Measurements from ENCODE around the gene CPO.
A peak's percentile ranks its signal among the peaks of the same experiment; 100 is the strongest.

Gene CPO

DNA sequence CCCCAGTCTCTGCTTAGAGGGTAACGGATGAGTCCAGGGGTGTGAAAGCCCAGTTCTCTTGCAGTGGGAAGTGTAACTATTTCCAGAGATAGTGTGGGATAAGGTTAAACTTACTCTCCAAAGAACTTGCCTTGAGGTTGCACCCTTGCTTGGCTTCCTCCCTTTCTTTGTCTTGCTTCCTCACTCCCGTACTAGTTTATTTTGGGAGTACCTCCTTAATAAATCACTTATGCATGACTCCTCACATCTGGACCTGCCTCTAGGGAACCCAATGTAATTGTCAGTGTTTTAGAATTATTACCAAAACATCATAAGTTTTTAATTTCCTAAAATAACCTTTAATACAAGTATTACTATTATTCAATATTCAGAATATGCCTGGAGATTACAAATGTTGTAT lies 35.2 kb downstream of the CPO start:
- no peak for DNase-seq (ENCODE audit: low spot score)

DNA sequence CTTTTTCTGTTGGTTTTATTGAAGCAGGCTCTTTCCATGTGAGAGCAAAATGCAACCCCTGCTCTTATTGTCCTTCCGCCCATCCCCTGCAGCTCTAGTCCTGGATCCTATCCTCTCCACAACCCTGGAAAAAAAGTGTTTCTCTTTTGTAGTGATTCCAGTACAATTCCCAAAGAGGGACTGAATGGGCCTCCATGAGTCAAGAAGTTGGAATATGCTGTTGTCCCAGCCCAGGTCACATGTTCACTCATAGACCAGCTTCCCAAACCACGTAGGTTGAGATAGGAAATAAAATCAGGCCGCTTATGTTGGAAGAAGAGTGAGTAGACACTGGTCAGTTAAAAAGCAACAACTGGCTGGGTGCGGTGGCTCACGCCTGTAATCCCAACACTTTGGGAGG lies 39.4 kb downstream of the CPO start:
- no peak for DNase-seq (ENCODE audit: low spot score)

DNA sequence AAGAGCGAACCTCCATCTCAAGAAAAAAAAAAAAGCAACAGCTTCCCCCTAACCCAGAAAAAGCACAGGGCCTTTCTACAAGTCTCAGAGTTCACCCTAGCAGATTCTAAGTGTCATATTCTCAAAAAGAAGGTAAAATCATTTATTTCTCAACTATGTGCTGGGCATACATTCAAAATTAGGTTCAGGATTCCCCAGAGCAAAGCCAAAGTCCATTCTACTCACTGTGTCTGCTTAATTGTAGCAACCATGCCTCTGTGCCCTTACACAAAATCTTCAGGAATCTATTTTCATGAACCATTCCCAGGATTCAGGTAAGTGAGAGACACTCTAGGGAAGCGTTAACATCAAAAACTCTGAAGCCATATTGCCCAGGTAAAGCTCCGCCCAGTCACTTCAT lies 40.0 kb downstream of the CPO start:
- no peak for DNase-seq (ENCODE audit: low spot score)

DNA sequence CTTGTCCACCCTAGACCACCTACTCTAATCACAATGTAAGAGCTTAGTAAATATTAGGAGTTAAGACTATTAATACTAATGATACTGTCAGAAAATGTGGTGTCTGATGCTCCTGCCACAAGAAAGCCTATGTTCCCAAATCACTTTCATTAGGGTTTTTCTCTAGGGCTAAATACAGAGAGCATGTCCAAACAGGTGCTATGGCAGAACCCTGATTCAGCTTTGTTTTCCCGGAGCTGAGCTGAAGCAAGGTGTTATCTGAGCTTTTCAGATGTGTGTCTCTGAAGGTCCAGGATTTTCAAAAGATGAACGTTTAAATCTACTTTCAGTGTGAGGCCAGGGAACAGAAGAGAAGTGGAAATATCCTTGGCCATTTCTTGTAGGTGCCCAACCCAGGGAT lies 40.6 kb downstream of the CPO start:
- no peak for DNase-seq (ENCODE audit: low spot score)

DNA sequence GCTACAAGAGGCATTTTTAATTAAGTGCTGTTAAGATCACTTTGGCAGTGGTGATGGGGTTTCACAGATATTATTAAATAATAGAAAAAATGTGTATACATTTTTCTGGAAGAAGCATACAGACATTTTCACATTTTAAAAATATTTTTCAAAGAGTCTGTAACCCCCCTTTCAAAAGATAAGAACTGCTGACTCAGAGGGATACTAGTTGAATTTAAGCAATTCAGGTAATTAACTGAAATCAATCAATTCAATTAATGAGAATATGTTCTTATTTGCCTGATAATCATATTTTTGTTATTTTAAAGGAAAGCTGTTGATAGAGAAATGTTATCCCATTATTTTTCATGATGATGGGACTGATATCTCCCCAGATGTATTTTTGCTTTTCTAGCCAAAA lies 41.1 kb downstream of the CPO start:
- DNase-seq (ENCODE audit: low spot score): no peak

DNA sequence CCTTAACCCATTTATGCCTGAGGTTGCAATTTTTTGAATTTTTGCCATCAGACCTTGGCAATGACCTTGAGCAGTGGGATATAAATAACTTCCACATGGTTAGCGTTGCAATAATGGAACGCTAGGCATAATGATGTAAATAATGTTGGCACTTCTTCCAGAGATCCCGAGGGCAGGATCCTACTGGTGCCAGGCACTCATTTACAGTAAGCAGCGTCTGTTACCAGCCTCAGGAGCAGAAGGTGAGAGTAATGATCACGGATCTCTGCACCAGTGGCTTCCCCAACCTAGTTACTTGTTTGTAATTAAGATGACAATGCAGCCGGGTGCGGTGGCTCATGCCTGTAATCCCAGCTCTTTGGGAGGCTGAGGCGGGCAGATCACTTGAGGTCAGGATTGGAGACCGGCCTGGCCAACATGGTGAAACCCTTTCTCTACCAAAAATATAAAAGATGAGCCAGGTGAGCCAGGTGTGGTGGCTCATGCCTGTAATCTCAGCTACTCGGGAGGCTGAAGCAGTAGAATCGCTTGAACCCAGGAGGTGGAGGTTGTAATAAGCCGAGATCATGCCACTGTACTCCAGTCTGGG lies 41.9 kb downstream of the CPO start:
- DNase-seq (ENCODE audit: low spot score): no peak

DNA sequence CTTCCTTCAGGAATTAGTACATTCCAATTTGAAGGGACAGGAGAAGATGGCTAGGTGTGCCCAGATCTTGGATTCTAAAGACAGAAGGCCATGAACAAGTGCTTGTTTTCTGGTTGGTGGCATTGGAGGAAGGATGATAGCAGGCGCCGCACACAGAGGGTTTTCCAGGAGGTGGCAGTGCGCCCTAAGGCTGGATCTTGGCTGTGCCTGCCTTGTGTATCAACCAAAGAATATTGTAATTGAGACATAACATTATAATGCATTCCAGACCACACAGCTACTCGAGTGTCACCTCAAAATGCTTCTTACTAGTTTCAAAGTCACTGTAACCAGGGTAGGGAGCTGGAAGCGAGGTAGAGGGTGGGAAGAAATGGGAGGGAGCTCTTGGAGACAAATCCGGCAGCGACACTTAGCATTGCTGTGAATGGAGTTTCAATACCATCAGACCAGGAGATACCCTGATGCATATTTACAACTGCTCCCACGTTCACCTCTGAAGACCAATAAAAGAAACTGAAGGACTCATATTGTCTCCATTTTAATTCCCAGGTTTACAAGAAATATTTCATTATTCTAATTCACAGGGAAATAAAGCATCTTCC lies 42.5 kb downstream of the CPO start:
- DNase-seq (ENCODE audit: low spot score): peak; percentile 24

DNA sequence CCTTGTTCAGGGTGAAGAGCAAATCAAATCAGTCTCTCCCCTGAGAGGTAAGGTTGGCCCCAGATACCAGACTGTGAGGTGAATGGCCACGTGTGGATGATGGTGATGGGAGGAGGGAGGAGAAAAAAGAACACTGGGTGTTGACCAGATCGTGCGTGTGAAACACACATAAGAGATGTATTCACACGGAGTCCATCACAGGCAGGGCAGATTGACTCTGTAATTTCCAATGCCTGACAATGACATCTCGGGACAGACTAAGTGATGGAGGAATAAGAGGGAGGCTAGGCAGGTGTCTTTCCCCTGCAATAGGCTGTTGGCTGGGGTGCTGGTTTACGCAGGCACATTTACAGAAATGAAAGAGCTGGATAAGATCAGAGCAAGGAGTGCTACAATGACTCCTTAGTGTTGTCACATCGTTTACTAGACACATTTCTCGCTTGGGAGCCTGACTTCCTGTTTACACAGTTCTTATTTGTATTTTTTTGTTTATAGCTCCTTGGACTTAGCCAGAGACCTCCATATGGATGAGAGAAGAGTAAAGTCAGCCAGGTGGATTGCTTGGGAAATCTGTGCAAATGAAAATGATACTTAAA lies 43.1 kb downstream of the CPO start:
- no peak for DNase-seq (ENCODE audit: low spot score)

DNA sequence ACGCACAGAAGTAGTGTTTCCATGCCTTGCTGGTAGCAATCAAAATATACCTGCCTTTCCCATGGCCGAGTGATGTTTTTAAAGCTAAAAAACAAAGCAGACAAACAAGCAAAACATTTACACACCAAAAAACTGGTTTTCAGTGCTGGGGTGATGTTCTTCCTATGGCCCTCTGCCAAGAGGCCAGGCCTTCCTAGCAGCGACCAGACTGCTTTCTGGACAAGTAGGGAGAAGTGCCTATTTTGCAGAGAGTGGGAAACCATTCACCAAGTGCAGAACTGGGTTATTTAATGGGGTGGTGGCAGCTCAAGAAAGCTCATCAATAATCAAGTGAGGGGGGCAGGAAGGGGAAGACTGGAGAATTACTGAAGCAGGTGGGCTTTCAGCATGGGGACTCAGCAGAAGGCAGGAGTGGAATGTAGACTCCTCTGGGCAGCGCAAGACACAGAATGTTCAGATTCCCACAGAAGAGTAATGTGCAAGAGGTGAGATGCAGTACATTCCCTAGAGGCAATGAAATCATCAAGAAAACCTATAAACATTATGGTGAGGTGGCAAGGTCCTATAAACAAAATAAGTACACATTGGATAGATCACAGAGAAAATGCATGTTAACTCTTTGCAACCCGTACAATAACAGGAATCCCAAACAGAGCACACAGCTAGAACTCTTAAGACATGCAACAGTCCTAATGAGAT lies 44.0 kb downstream of the CPO start:
- no peak for DNase-seq (ENCODE audit: low spot score)

DNA sequence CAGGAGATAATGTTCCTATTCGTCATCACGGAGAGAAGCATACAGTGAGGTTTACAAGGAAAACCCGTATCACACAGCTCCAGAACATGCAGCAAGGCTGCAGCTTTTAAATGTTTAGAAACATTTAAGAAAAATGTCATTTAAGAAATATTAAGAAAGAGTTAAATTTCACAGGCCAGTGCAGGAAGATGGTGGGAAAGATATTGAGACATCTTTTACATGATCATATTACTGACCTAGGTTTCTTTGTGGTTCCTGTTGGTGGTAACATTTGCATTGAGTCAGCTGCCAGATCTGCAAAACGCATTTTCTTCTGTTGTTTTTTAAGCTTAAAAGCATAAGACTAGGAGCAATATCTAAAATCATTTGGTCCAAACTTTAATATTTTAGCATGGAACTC lies 44.9 kb downstream of the CPO start:
- no peak for DNase-seq (ENCODE audit: low spot score)

DNA sequence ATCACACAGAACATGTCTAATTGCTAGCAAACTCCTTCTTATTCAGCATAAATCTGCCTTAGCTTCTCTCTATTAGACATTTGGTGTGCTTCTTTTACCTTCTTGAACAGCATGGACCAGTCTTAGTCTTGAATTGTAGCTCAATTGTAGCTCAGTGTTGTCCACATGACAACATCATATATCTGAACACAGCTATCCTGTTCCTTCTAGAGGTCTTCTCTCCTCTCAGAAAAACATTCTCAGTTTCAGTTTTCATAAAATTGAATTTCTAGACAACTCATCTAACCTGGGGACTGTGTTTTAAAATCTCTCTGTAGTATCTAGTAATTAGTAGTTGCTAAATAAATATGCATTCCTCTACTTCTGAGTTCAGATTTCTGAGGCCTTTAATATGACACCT lies 47.6 kb downstream of the CPO start:
- DNase-seq (ENCODE audit: low spot score): no peak

DNA sequence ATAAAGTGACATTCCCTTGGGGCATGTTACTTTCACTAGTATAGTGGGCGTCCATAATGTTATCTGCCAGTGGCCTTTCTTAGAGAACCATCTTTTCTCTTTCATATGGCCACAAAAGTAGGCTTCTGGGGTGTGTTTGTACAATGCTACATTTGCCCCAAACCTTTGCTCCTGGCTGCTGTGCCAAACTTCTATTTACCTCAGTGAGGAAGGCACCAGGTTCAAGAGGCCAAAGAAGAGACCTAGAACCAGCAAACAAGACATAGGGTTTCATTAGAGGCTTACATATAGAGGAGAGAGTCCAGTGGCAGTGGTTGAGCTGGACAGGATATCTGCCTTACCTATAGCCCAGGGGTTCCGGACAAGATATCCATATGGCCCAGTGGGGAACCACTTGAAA lies 48.5 kb downstream of the CPO start:
- no peak for DNase-seq (ENCODE audit: low spot score)

DNA sequence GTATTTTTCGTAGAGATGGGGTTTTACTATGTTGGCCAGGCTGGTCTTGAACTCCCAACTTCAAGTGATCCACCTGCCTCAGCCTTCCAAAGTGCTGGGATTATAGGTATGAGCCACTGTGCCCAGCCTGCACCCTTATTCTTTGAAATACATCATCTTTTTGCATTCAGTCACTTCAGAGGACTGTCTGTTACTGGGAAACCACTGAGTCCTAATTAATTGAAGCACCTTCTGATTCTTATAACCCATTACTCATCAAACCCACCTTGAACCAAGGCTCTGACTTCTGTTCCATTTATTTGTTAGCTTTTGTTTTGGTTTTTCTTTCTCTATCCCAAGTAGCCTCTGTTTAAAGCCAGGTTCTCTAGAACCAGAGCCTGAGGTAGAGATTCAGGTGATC lies 49.6 kb downstream of the CPO start:
- no peak for DNase-seq (ENCODE audit: low spot score)

DNA sequence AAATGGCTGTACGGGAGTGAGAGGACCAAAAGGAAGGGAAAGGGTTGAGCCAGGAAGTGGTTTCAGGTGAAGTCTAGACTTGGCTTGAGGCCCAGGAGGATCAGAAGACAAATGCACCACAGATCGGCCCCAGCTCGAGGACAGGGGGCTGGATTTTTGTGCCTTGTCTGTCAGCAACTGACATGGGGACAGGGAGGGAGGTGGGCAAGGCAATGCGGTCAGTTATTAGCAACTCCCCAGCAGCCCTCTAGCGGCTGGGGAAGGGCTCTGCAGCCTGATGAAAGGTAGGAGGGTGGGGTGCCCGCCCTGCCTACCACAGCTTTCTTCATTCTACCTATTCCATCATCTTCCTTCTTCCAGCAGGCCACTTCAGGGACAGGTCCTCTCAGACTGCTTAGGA lies 50.0 kb downstream of the CPO start:
- no peak for DNase-seq (ENCODE audit: low spot score)

DNA sequence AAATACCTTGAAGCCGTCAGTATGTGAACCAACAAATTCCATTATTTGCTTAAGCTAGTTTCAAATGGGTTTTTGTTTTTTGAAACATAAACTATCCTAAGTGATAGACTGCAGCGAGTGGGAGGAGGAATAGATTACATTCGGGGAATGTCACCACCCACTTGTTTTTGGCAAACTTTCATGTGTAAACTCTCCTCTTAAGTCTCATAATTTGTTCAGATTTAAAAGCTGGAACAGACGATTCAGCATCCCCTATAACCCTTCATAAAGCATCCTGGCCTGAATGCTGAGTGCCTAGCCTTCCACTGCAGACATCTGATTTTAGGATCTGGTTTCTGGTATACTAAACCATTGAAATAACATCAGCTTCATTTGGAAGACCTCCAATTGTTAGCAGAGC lies 51.0 kb downstream of the CPO start:
- DNase-seq (ENCODE audit: low spot score): no peak

DNA sequence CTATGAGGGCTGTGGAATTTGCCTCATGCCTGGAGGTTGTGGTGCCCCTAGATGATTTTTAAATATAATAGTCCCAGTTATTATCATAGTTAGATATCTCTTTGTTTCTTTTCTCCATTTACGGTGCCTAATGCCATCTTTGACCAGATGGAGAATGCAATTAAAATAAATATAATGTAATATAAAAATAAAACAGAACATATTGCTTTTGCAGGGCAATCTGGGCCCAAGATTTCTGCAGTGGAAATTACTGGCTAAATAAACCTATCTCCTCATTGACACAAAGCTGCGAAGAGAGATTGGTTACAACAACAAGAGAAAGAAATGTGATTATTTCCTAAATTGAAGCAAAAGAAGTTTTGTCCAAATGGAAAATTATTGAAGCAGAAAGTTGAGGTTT lies 51.8 kb downstream of the CPO start:
- no peak for DNase-seq (ENCODE audit: low spot score)

DNA sequence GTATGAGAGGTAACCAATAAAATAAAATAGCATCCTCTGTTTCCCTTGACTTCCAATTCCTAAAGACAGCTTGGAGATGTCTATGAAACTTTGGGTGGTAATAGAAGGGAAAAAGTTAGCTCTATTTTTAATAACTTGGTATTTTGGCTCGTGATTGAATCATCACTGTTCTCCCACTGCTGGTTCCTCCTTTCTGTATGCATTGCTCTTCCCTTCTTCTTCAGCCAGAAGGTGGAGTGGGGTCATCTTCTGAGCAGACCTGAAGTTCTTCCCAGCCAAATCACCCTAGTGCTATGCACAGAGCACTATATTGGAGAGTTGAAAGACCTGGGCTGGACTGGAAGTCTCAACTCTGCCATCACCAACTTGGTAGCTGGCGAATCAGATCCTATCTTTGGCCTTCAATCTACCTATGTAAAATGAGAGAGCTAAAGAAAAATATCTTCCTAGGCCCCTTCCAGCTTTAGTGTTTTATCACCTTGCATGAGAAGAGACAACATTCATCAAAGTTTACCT lies 54.1 kb downstream of the CPO start:
- no peak for DNase-seq (ENCODE audit: low spot score)

DNA sequence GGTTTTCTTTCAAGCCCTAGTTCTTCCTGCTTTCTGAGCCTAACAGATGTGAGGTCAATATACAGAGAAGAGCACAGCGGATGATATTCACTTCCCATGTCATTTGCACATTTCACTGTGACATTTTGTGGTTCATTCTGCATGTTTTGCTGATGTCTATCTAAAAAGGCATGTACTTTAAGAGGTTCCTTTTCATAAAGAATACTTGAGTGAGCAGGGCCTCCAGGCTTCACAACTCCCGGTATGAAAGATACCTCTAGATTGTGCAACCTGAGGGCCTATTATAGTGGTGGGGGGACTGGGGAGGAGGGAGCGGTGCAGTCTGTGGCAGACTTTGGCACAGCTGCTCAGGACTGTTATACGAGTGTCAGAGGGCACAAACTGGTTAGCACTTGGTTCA lies 54.6 kb downstream of the CPO start:
- no peak for DNase-seq (ENCODE audit: low spot score)

DNA sequence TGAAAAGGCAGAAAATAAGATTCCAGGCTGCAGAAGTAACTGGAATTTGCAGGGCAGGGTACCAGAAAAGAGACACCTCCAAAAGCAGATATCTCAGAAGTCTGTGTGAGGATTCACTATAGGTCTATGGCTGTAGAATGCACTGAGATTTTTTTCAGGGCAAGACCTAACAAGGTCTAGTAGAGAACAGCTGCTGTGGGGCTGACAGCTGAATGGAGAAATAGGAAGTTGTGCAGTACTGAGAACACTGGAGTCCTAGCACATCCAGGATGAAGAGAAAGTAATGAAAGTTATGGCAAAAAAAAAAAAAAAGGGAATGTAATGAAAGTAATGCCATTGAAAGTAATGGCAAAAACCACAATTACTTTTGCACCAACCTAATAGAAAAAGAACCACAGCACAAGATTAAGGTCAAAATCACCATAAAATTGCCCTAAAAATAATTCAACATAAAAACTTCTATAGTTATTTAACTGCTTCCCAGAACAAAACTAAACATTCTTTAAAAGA lies 57.3 kb downstream of the CPO start:
- DNase-seq (ENCODE audit: low spot score): no peak

DNA sequence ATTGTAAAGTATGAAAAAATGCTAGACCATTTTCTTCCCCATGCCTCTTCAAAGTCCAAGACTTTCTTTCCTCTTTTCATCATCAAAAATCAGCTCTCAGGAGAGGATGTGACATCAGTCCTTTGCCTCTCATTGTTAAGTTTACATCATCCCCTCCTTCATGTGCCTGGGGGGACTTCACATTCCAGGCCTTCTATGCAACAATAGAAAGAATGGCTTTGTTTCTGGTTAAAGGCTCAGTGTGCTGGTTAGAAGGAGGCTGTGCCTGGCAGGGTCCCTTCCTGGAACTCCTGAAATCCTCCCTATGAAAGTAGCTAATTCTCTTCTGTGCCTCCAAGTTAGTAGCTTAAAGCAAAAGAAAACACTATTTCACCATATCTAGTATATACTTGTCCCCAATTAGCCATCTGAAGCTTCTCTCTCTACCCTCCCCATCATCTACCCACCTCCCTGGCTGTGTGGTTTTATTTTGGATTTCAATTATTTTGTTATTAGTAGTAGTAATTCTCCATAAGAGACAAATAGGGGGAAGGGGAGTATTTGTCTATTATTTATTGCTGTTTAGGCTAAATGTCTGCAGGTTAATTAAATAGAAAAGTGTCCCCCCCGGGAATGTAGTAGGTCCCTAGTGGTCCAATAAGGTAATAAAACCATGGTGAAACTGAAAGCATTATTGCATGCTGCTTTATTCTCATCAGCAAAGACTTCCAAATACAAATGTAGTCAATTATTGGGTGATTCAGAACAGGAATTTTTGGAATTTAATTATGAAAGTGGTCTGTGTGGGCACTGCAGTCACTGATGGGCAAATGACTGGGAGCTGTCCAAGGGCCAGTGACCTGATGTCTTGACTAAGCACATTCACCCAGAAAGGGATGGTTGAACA lies 69.0 kb downstream of the CPO start:
- DNase-seq (ENCODE audit: low spot score): no peak

DNA sequence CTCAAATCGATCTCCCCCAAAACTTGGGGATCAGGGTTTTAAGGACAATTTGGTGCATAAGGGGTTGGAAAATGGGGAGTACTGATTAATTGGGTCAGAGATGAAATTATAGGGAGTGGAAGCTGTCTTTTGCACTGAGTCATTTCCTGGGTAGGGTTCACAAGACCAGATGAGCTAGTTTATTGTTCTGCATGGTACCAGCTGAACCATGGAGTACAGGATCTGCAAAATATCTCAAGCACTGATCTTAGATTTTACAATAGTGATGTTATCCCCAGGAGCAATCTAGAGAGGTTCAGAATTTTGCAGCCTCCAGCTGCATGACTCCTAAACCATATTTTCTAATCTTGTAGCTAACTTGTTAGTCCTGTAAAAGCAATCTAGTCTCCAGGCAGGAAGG lies 73.1 kb downstream of the CPO start:
- DNase-seq (ENCODE audit: low spot score): no peak

DNA sequence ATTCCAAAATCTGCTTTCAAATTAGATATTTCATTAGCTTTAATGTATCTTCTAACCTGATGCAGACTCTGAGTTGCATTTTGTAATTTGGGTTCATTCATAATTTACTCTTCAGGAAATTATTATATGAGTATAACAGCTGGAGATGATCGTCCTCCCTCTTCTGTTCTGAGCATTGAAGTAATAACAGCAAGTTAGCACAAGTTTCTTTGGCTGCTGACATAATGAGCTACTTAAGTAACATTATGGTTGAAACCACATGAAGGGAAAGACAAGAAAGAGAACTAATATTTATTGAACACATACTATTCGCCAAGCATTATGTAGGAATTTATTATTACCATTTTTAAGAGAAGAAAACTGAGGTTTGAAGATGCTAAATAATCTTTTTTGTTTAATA lies 75.1 kb downstream of the CPO start:
- DNase-seq (ENCODE audit: low spot score): no peak

Data from CD4-positive, alpha-beta T cell treated with Interleukin-6 at 100 ng/mL for 8 hours (primary cell).